Hepatocyte (in vitro differentiated cells): ENCODE measurements around the gene VAC14. TPM values are rescaled to one million over a fixed set of nuclear protein-coding genes. Genes with fewer than 3 reads are reported as not detected.

Experiments
- DNase-seq: peaks from one replicate; pipeline ENCODE4 v3.0.0-alpha.2; 2016; ENCODE audit warnings: low spot score
- H2AFZ ChIP-seq: fragments of 200-600 bp; sonication (generic); 2 replicates; pipeline ENCODE4 v1.6.0; 2016; ENCODE audit warnings: antibody characterized with exemption, mild to moderate bottlenecking
- H3K27ac ChIP-seq: fragments of 200-600 bp; sonication (generic); 2 replicates; pipeline ENCODE4 v1.5.1; 2016; ENCODE audit warnings: mild to moderate bottlenecking
- H3K27me3 ChIP-seq: fragments of 200-600 bp; sonication (generic); 2 replicates; pipeline ENCODE4 v1.6.1; 2016
- H3K36me3 ChIP-seq: fragments of 200-600 bp; sonication (generic); replicated peaks from 2 replicates; pipeline ENCODE4 v1.5.1; 2016; ENCODE audit warnings: low read depth; ENCODE audit not compliant: insufficient read depth
- H3K4me1 ChIP-seq: fragments of 200-600 bp; sonication (generic); 2 replicates; pipeline ENCODE4 v1.5.1; 2016; ENCODE audit warnings: mild to moderate bottlenecking, moderate library complexity; ENCODE audit not compliant: insufficient read depth
- H3K4me2 ChIP-seq: fragments of 200-600 bp; sonication (generic); 2 replicates; pipeline ENCODE4 v1.6.0; 2016
- H3K4me3 ChIP-seq: fragments of 200-600 bp; sonication (generic); 2 replicates; pipeline ENCODE4 v1.5.1; 2016; ENCODE audit warnings: mild to moderate bottlenecking
- H3K79me2 ChIP-seq: fragments of 200-600 bp; sonication (generic); 2 replicates; pipeline ENCODE4 v1.6.0; 2017; ENCODE audit warnings: mild to moderate bottlenecking
- H3K9me2 ChIP-seq: fragments of 200-600 bp; sonication (generic); replicated peaks from 2 replicates; pipeline ENCODE4 v1.6.0; 2017; ENCODE audit warnings: mild to moderate bottlenecking; ENCODE audit not compliant: insufficient read depth
- H3K9me3 ChIP-seq: fragments of 200-600 bp; sonication (generic); 2 replicates; pipeline ENCODE4 v1.5.1; 2016; ENCODE audit warnings: low read depth, mild to moderate bottlenecking
- H4K20me1 ChIP-seq: fragments of 200-600 bp; sonication (generic); 2 replicates; pipeline ENCODE4 v1.6.0; 2016; ENCODE audit warnings: mild to moderate bottlenecking; ENCODE audit not compliant: insufficient read depth, poor library complexity, severe bottlenecking
- CTCF ChIP-seq: fragments of 200-600 bp; sonication (generic); IDR thresholded peaks from 2 replicates; pipeline ENCODE4 v1.5.1; 2016; ENCODE audit warnings: antibody characterized with exemption, mild to moderate bottlenecking; ENCODE audit not compliant: poor library complexity
- EZH2 ChIP-seq: fragments of 200-600 bp; sonication (generic); IDR thresholded peaks from 2 replicates; pipeline ENCODE4 v1.6.1; 2016; ENCODE audit warnings: antibody characterized with exemption, mild to moderate bottlenecking, borderline replicate concordance
- EZH2phosphoT487 ChIP-seq: fragments of 200-600 bp; sonication (generic); IDR thresholded peaks from one replicate; pipeline ENCODE4 v1.6.1; 2018; ENCODE audit warnings: antibody characterized with exemption, mild to moderate bottlenecking, low read depth, moderate library complexity; ENCODE audit not compliant: unreplicated experiment, severe bottlenecking
- WGBS: methylation state at CpG from one replicate; pipeline ENCODE4 v1.1.6; 2016; ENCODE audit warnings: low lambda C conversion rate; ENCODE audit errors: missing lambda C conversion rate; 5-methylcytosine and 5-hydroxymethylcytosine counted together
- polyA plus RNA-seq: library from polyadenylated mRNA; unstranded; fragments of >200 nt; fragmentation: Nextera tagmentation; extraction: Ambion mirVana; gene quantifications from 2 replicates; pipeline ENCODE4 v1.2.1, GENCODE V29; 2016
- total RNA-seq: library from RNA; depleted of rRNA; stranded (reverse); fragments of >200 nt; gene quantifications from 2 replicates; pipeline ENCODE4 v1.2.3, GENCODE V29; 2014

The VAC14 gene
- total and polyA plus RNA-seq, 2 experiments from 2014 or later: 35.8 to 49.4 TPM

- no peaks in the 10 kb centered on the region for H3K9me3 ChIP-seq
- no peak overlapping the region for H3K4me3 ChIP-seq
- no peak for DNase-seq
- H3K79me2 ChIP-seq: no peaks in the 10 kb centered on the region
- H3K36me3 ChIP-seq: no peaks in the 10 kb centered on the region
- TF ChIP-seq EZH2phosphoT487: no peak
- TF ChIP-seq EZH2: no peak
- TF ChIP-seq CTCF: no peak
- no peak overlapping the region for H2AFZ ChIP-seq
- no peaks in the 10 kb centered on the region for H3K9me2 ChIP-seq
- peak overlapping the region; percentile 52 for H3K27ac ChIP-seq
- peaks cover 59% of the 10 kb centered on the region for H3K4me1 ChIP-seq
- 80% methylated on average over 11 of the region's 11 CpGs for WGBS
- no peak overlapping the region for H3K4me2 ChIP-seq
- H3K27me3 ChIP-seq: no peaks in the 10 kb centered on the region
- H4K20me1 ChIP-seq: no peaks in the 10 kb centered on the region
Observed at GRCh38 chr16:70712359-70712758, 88.6 kb downstream of the VAC14 start.

- TF ChIP-seq EZH2: no peak
- no peak for TF ChIP-seq EZH2phosphoT487
- TF ChIP-seq CTCF: no peak
- Histone ChIP-seq H3K4me3 (no peak overlapping the region), H3K79me2 (no peaks in the 10 kb centered on the region), H3K36me3 (no peaks in the 10 kb centered on the region), H3K4me1 (peaks cover 63% of the 10 kb centered on the region), H4K20me1 (no peaks in the 10 kb centered on the region), H3K27me3 (no peaks in the 10 kb centered on the region), H2AFZ (no peak overlapping the region), H3K27ac (peak overlapping the region; percentile 52), H3K9me3 (no peaks in the 10 kb centered on the region), H3K4me2 (no peak overlapping the region), H3K9me2 (no peaks in the 10 kb centered on the region)
- no peak for DNase-seq
- 55% methylated on average over 14 of the region's 14 CpGs for WGBS
Observed at GRCh38 chr16:70711211-70712031, 89.5 kb downstream of the VAC14 start.

GRCh38 chr16:70710422-70711210 lies 90.3 kb downstream of the VAC14 start:
- WGBS: 93% methylated on average over 31 of the region's 31 CpGs
- DNase-seq: no peak

More at GRCh38 chr16:70710422-70711210, 90.3 kb downstream of the VAC14 start:
- no peak for TF ChIP-seq EZH2
- no peak for TF ChIP-seq EZH2phosphoT487
- no peak for TF ChIP-seq CTCF
- Histone ChIP-seq H3K79me2 (no peaks in the 10 kb centered on the region), H3K4me3 (no peak overlapping the region), H3K27ac (peak overlapping the region; percentile 52), H4K20me1 (no peaks in the 10 kb centered on the region), H3K4me1 (peaks cover 57% of the 10 kb centered on the region), H3K36me3 (no peaks in the 10 kb centered on the region), H3K4me2 (no peak overlapping the region), H3K27me3 (no peaks in the 10 kb centered on the region), H3K9me3 (no peaks in the 10 kb centered on the region), H2AFZ (no peak overlapping the region), H3K9me2 (no peaks in the 10 kb centered on the region)
